Motor neuron (in vitro differentiated cells): ENCODE results near the gene YEATS4. TPM values are rescaled to one million over a fixed set of nuclear protein-coding genes. Genes with fewer than 3 reads are reported as not detected.

Source experiments
- ATAC-seq, 8 experiments: fragments of 200-7000 bp; cut with Tn5 transposase; replicated peaks in 6 of 8; 2 replicates each; pipeline ENCODE4 v1.8.0; 2021; ENCODE audit warnings: mild to moderate bottlenecking in 8 of 8, moderate library complexity in 8 of 8
- H3K27ac ChIP-seq, 2 donors: fragments of 250-450 bp; sonication (Bioruptor Pico); 2 replicates each; pipeline ENCODE4 v1.9.0; 2021; ENCODE audit warnings: antibody characterized with exemption in 2 of 2, mild to moderate bottlenecking in 2 of 2, moderate library complexity in 1 of 2
- H3K4me1 ChIP-seq, 2 donors: fragments of 250-450 bp; sonication (Bioruptor Pico); replicated peaks in 1 of 2; 2 replicates each; pipeline ENCODE4 v1.6.1; 2021; ENCODE audit warnings: antibody characterized with exemption in 2 of 2, mild to moderate bottlenecking in 2 of 2, moderate library complexity in 1 of 2
- H3K4me3 ChIP-seq, 5 donors: fragments of 250-450 bp; sonication (Bioruptor Pico); 2 replicates each; pipeline ENCODE4 v1.9.0; 2021; ENCODE audit warnings: antibody characterized with exemption in 5 of 5, mild to moderate bottlenecking in 5 of 5, moderate library complexity in 4 of 5
- WGBS, 10 experiments: fragments of 450-650 bp; shearing (Covaris generic); methylation state at CpG; one replicate each; pipeline ENCODE4 v1.0.0; 2022; 5-methylcytosine and 5-hydroxymethylcytosine counted together
- in situ Hi-C, 9 experiments: fragments of 400-800 bp; cut with MboI; loops; one replicate each; pipeline ENCODE4 v1.15.0; 2021; ENCODE audit warnings: low sequenced_read_pairs in 9 of 9, low pct_unique_long_range_greater_than_20kb in 2 of 9; ENCODE audit not compliant: unreplicated experiment in 9 of 9
- total RNA-seq, 8 experiments: library from RNA; unstranded; fragments of 300-600 nt; gene quantifications; 2 replicates each; pipeline versions ENCODE4 v1.2.3 to v1.2.4, GENCODE V29; 2022

Gene YEATS4
- total RNA-seq, 8 experiments from 2014 or later: 16.1 to 33.4 (median 28.5) TPM

DNA sequence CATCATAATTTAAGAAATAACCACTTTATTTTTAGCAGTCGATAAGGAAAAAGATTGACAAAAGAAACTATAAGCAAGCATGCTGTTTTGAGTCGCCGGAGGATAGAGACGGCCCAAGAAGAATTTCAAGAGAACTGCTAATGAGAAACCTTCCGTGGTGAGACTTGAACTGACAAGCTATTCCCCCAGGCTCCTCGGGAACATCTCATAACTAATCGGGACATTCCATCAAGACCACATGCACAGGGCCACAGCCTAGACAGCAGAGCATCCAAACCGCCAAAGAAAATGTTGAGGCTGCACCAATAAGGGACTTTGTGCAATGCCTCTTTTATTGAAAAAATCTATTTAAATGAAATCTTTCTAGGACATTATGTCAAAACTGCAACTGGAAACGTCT is 51.0 kb downstream of the YEATS4 start:
- no peak overlapping the region for H3K27ac ChIP-seq
- H3K4me3 ChIP-seq: no peak overlapping the region
- 51 to 100% (median 86%) methylated on average over 1 to 9 of the region's 9 CpGs for WGBS, 10 experiments
- H3K4me1 ChIP-seq: no peaks in the 10 kb centered on the region
- in situ Hi-C loops: loop anchor here in 1 of 9 experiments (10.0 kb wide), 1 partner anchor 164 kb away; no protein-coding TSS in a partner anchor
- ATAC-seq: no peak

DNA sequence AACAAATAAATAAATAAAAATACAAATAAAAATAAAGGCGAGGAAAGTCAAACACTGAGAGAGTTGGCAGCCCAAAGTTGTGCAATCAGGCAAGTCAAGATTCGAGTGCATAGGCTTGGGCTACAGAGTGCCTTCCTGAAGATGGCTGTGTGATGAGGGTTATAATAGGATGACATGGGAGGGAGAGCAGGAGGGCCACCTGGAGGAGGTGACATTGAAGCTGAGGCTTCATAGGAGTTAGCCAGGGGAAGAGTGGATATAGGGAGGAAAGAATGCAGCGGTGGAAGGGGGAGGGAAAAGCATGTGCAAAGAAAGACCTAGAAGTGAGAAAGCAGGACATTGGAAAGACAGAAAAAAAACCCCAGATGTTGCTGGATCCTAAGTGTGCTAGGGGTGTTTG is 53.1 kb downstream of the YEATS4 start:
- 72 to 100% (median 90%) methylated on average over 1 to 3 of the region's 3 CpGs; no CpG with 5 or more reads in 2 of the 10 experiments for WGBS, 10 experiments

DNA sequence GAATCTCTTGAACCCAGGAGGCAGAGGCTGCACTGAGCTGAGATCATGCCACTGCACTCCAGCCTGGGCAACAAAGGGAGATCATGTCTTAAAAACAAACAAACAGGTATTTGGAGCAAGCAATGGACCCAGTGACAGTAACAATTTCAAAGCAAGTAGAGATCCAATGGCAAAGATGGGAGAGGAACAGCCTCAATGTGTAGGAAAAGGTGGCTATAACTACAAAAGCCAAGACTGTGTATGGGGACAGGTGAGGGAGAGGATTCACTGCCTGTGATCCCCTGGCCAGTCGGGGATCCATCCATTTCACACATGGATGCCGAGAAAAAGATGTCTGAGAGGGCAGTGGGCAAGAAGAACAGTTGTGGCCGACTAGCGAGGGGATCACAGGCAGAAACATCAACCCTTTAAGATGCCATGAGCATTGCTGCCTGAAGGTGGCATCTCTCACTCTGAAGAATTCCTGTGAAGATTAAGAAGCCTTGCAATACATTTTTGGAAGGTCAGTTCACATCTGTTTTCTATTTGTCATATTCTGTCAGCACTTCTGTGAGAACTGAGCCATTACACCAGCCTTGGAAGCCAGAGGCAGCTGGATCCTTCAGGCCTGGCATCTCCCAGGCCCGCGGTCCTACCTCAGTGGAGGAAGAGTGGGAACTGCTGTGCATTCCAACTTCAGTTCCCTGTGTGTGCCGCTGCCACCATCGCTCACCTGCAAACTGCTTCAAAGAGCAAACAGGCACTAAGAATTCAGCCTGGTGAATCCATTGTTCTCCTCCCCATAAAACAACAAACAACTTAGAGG is 56.1 kb downstream of the YEATS4 start:
- Histone ChIP-seq H3K4me3 (no peak overlapping the region), H3K4me1 (no peaks in the 10 kb centered on the region), H3K27ac (no peak overlapping the region)
- peak in 4 of 8 experiments; percentile 54 to 99 (median 99) for ATAC-seq
- WGBS, 10 experiments: 0 to 80% (median 64%) methylated on average over 1 to 6 of the region's 8 CpGs; no CpG with 5 or more reads in 3 of the 10 experiments
- in situ Hi-C loops: loop anchor here in 1 of 9 experiments (10.0 kb wide), 1 partner anchor 159 kb away; no protein-coding TSS in a partner anchor

More for the DNA sequence above, 53.1 kb downstream of the YEATS4 start:
- Histone ChIP-seq H3K27ac (no peak overlapping the region), H3K4me3 (no peak overlapping the region), H3K4me1 (no peaks in the 10 kb centered on the region)
- ATAC-seq: no peak
- in situ Hi-C loops: loop anchor here in 1 of 9 experiments (10.0 kb wide), 1 partner anchor 162 kb away; no protein-coding TSS in a partner anchor

DNA sequence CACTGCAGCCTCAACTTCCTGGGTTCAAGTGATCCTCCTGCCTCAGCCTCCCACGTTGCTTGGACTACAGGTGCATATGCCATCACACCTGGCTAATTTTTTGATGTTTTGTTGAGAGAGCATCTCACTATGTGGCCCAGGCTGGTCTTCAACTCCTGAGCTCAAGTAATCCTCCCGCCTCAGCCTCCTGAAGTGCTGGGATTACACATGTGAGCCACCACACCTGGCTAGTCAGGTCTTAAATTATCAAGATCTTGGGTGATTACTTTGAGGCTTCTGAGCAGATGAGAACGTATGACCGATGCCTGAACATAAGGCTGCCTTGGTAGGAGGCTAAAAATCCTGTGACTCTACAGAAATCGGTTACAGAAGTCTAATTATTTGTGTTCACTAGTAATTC is 57.7 kb downstream of the YEATS4 start:
- Histone ChIP-seq H3K27ac (no peak overlapping the region), H3K4me3 (no peak overlapping the region), H3K4me1 (no peaks in the 10 kb centered on the region)
- ATAC-seq: no peak
- in situ Hi-C loops: loop anchor here in 1 of 9 experiments (10.0 kb wide), 1 partner anchor 158 kb away; no protein-coding TSS in a partner anchor
- WGBS, 10 experiments: 70 to 100% (median 90%) methylated on average over 1 to 5 of the region's 5 CpGs; no CpG with 5 or more reads in 3 of the 10 experiments

DNA sequence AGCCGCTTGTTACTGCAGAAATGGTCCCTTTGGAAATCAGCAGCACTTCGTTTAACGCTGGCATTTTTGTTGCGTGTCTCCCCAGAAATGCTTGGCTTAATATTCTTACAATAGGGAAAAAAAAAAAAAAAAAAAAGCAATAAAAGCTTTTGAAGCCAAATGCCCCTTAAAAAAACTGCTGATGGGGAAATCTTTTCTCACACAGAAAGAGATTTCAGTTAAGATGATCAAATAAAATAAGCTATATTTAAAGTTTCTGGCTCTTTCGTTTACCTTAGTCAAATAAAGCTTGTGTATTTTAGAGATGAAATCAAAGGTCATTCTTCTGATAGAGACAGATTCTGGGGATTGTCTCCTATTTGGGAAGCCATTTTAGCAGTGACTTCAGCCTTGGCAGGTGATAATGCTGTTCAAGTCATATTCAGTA is 58.2 kb downstream of the YEATS4 start:
- H3K4me1 ChIP-seq: no peaks in the 10 kb centered on the region
- H3K4me3 ChIP-seq: no peak overlapping the region
- in situ Hi-C loops: loop anchor here in 1 of 9 experiments (10.0 kb wide), 1 partner anchor 157 kb away; no protein-coding TSS in a partner anchor
- no peak for ATAC-seq
- no peak overlapping the region for H3K27ac ChIP-seq
- WGBS, 10 experiments: 73 to 100% (median 95%) methylated on average over 1 to 5 of the region's 5 CpGs

DNA sequence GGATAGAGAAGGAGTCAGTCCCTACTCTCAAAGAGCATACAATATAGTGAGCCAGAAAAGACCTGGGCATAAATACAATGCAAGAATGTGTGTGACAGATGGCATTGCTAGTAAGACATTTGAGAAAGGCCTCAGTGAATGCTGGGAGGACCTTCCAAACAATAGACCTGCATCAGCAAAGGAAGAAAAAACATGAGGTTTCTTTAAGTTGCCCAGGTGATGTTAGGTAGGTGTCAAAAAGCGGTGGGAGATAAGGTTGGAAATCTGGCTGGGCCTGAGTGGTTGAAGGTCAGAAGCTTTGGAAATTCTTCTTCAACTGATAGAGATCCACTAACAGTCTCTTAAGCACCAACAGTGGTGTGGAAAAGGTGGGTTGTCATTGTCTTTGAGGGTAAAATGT is 60.2 kb downstream of the YEATS4 start:
- in situ Hi-C loops: loop anchor here in 1 of 9 experiments (10.0 kb wide), 1 partner anchor 155 kb away; no protein-coding TSS in a partner anchor
- no peak for ATAC-seq
- H3K4me1 ChIP-seq: no peaks in the 10 kb centered on the region
- H3K4me3 ChIP-seq: no peak overlapping the region
- no peak overlapping the region for H3K27ac ChIP-seq
- 67 to 100% (median 88%) methylated on average over 1 of the region's 1 CpG; no CpG with 5 or more reads in 3 of the 10 experiments for WGBS, 10 experiments

DNA sequence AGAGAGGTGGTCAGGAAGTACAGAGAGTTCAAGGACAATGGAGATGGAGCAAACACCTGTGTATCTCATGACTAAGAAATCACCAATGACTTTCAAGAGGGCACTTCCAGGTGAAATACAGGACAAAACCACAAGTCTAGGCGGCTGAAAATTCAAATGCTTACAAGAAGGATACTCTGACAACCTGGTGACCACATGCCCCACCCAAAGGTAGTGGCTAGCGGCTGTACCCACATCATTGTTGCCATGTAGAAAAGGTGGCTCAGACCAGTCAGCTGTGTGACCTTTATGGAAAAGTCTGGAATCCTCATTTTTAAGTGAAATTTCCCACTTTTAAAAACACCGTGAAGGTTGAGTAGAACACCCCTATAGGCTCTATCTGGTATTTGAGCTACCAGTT is 62.0 kb downstream of the YEATS4 start:
- WGBS, 10 experiments: 88 to 100% (median 100%) methylated on average over 1 to 3 of the region's 3 CpGs; no CpG with 5 or more reads in 2 of the 10 experiments
- no peak for ATAC-seq
- no peaks in the 10 kb centered on the region for H3K4me1 ChIP-seq
- no peak overlapping the region for H3K27ac ChIP-seq
- in situ Hi-C loops: no loop called here
- no peak overlapping the region for H3K4me3 ChIP-seq

DNA sequence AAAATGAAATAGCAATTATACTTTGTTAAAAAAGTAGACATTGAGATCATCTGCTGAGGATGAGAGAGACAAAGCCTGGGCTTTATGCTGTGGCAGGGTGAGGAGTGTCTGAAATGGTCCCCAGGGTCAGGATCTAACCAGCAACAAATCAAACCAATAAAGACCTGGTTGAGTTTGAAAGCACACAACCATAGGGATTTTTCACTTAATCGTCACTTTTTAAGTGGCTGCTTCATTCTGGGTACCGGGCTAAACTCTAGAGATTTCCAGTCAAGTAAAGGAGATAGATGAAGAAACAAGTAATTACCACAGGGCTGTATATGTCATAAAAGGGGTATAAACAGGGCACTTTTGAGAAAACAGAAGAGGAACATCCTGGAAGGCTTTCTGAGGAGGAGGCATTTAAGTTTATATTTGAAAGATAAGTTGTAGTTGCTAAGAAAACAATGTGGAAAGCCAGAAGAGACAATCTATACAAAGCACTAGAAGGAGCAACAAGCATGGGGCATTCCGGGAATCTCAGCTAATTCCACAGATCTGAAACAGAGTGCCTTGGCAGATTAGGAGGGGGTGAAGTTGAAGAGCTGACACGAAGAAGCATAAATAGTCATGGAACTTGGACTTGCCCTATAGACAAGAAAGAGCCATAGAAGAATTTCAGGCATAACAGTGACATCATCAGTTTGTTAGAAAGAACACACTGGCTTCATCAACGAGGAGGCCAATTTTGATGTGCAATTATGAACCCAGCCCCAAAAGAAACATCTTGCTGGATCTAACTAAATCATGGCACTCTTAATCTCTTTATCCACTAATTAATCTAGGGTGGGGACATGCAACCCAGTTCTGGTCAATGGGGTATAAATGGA is 63.7 kb downstream of the YEATS4 start:
- H3K4me3 ChIP-seq: no peak overlapping the region
- no peaks in the 10 kb centered on the region for H3K4me1 ChIP-seq
- no peak for ATAC-seq
- H3K27ac ChIP-seq: no peak overlapping the region
- in situ Hi-C loops: no loop called here
- 56 to 100% (median 83%) methylated on average over 2 to 5 of the region's 5 CpGs; no CpG with 5 or more reads in 1 of the 10 experiments for WGBS, 10 experiments

DNA sequence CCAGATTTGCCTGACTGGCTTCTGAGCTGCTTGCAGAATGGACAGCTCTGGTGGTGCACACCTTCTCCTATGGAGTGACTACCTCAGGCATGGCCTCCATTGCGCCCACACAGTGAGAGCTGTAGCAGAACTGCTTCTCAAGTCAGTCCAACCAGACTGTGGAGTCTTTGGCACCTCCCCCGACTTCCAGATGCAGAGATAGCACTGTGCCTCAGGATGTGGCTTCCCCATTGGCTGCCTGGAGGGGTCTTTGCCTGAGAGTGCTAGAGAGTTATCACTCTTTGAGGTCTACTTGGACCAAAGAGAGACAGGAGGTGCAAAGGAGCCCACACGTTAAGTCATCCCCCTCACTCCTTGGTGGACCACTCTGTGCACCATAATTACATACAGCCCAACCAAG is 65.9 kb downstream of the YEATS4 start:
- H3K27ac ChIP-seq: no peak overlapping the region
- in situ Hi-C loops: no loop called here
- no peak overlapping the region for H3K4me3 ChIP-seq
- ATAC-seq: no peak
- 0 to 100% (median 89%) methylated on average over 1 to 3 of the region's 3 CpGs; no CpG with 5 or more reads in 5 of the 10 experiments for WGBS, 10 experiments
- no peaks in the 10 kb centered on the region for H3K4me1 ChIP-seq

DNA sequence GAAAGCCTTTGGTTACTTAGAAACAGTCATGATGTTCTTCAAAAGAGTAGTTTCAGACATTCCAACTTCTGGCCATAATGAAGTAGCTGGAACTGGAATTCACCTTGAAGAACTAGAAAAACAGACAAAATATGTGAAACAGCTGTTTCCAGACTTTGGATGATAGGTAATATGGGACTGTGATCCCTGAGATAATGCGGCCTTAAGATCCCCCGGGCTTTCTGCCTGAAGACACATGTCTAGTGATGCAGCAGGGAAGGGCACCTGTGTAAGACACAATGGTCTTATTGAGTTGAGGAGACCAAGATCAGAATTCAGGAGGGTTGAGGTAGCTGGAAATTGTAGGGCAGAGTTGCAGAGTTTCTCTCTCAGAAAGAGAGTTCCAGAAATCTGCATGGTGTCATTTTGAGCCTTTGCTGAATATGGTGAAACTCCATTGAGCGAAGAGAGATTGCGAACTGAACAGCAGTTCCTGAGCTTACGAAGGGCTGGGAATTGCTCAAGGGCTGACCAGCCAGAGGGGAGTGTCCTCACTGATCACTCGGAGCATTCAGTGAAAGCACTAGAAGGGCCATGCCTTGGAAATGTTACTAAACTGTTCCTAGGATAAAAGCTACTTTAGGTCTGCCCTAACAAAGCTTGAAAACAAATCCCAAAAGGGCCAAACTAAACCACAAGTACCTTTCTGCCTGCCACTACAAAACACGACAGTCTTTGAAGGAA is 69.0 kb downstream of the YEATS4 start:
- in situ Hi-C loops: no loop called here
- Histone ChIP-seq H3K4me1 (no peaks in the 10 kb centered on the region), H3K27ac (no peak overlapping the region), H3K4me3 (no peak overlapping the region)
- 31 to 100% (median 98%) methylated on average over 2 to 7 of the region's 7 CpGs for WGBS, 10 experiments
- ATAC-seq: no peak

DNA sequence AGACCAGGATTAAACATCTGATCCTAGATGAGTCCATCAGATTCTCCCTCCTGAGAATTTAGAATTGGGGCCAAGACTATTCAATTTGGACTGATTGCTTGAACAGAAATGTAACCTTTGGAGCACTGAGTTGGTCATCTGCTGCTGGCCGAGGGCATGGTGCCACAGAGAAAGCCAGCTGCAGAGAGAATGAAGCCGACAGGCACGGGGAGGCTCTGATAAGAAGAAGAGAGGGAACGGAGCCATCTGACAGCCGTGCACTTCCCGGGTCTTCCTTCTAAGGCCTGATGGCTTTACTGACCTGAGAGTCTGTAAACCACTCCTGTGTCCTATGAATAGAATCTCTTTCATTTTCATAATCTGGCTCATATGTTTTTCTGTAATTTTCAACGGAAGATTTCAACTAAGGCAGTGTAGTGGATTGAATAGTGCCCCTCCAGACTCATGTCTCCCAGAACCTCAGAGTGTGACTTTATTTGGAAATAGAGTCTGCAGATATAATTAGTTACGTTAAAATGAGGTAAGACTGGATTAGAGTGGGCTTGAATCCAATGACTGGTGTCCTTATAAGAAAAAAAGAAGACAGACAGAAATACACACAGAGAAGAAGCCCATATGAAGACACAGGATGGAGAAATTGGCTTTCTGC is 71.5 kb downstream of the YEATS4 start:
- in situ Hi-C loops: no loop called here
- WGBS, 10 experiments: 74 to 100% (median 91%) methylated on average over 1 to 5 of the region's 8 CpGs; no CpG with 5 or more reads in 2 of the 10 experiments
- Histone ChIP-seq H3K27ac (no peak overlapping the region), H3K4me1 (no peaks in the 10 kb centered on the region), H3K4me3 (no peak overlapping the region)
- no peak for ATAC-seq
